Measurements from ENCODE around the gene DUS1L. TPM values are rescaled to one million over a fixed set of nuclear protein-coding genes. Genes with fewer than 3 reads are reported as not detected.

Gene DUS1L
- total RNA-seq, 1 experiment from 2014 or later, result 132 TPM

DNA sequence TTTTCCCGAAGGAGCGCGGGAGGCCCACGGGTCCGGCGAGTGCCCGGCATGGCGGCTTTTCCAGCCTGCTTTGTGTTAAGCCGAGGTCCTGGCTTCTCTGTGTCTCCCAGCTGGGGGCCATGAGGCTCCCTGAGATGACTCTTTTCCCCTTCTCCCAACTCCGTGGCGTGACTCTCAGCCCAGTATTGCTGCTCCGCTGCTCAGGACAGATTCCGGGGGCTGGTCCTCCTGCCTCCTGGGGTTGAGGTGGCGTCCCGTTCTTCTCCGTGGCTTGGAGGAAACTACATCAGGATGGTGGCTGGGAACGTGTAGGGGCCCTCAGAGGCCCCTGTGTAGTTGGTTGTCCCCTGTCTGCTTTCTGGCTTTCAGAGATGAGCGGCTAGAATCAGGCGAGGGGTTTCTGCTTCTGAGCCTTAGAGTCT lies 13.0 kb downstream of the DUS1L start:
- H3K27ac Mint-ChIP-seq (ENCODE audit: unreplicated experiment), result no peak overlapping the region
- H3K4me1 Mint-ChIP-seq (ENCODE audit: low read depth, unreplicated experiment), result no peaks in the 10 kb centered on the region
- DNase-seq, result no peak
- no peaks in the 10 kb centered on the region for H3K9me3 Mint-ChIP-seq (ENCODE audit: low read depth, unreplicated experiment)
- H3K27me3 Mint-ChIP-seq (ENCODE audit: unreplicated experiment), result no peaks in the 10 kb centered on the region
- intact Hi-C loops (cut with micrococcal nuclease; ENCODE audit: unreplicated experiment), result no loop called here
- CTCF ChIA-PET, result interaction anchor here (0.7 to 1.1 kb wide), 2 partner anchors 15 to 33 kb away, joined by 3 to 4 read pairs; partner anchors contain the start of gene DCXR
- TF ChIP-seq, protein P1, sequence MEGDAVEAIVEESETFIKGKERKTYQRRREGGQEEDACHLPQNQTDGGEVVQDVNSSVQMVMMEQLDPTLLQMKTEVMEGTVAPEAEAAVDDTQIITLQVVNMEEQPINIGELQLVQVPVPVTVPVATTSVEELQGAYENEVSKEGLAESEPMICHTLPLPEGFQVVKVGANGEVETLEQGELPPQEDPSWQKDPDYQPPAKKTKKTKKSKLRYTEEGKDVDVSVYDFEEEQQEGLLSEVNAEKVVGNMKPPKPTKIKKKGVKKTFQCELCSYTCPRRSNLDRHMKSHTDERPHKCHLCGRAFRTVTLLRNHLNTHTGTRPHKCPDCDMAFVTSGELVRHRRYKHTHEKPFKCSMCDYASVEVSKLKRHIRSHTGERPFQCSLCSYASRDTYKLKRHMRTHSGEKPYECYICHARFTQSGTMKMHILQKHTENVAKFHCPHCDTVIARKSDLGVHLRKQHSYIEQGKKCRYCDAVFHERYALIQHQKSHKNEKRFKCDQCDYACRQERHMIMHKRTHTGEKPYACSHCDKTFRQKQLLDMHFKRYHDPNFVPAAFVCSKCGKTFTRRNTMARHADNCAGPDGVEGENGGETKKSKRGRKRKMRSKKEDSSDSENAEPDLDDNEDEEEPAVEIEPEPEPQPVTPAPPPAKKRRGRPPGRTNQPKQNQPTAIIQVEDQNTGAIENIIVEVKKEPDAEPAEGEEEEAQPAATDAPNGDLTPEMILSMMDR (IDR thresholded peaks at IDR 0.05; ENCODE audit: unreplicated experiment), result no peak
- no TSS peak for BruUV-seq (replicated peaks)
- peaks cover 71% of the 10 kb centered on the region for H3K36me3 Mint-ChIP-seq (ENCODE audit: insufficient read depth, unreplicated experiment)
- H3K4me3 Mint-ChIP-seq (ENCODE audit: low read depth, unreplicated experiment), result peak overlapping the region; percentile 80

DNA sequence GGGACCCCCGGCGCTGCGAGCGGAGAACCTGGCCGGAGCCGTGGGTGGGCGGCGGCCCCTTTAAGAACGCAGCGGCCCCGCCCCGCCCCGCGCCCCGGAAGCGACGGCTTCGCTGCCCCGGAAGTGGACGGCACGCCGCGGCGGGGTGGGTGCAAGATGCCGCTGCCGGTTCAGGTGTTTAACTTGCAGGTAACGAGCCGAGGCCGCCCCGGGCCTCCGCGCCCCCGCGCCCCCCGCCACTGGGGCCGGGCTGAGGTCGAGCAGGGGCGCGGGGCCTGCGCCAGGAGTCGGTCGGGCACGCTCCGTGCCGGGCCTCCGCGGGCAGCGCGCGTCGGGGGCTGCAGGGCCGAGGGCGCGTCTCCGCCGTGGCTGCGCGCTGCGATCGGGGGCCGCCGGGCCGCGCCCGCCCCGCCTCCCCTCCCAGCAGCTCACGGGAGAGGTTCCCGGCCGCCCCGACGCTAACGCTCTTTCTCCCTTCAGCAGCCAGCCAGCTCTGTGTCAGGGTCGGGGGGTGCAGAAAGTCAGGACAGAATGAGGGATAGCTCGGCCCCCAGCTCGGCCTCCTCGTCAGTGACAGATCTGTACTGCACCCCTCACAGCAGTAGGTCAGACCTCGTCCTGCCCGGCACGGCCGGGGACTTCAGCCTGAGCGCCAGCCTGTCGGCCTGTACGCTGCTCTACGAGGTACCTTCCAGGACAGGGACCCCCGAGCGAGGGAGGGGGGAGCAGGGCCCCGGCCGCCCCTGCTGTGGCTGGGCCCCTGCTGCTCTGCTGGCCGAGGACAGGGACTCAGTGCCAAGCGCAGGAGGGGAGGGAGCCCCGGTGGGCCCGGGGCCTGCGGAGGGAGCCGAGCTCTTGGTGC lies 13.6 kb downstream of the DUS1L start, which contains the start of the genes GPS1 and RFNG:
TSS of gene GPS1 (plus strand) at position 123 of the 862 bp plus-strand sequence. CDS start at position 157, 34 bp downstream.
TSS of gene RFNG (minus strand) at position 36 of the 862 bp plus-strand sequence. CDS start 45 bp downstream, outside the sequence.
- Mint-ChIP-seq H3K36me3 (ENCODE audit: insufficient read depth, unreplicated experiment) (peaks cover 71% of the 10 kb centered on the region), H3K27ac (ENCODE audit: unreplicated experiment) (peak within 1 kb of the TSS; percentile 60), H3K4me3 (ENCODE audit: low read depth, unreplicated experiment) (peak within 1 kb of the TSS; percentile 80), H3K4me1 (ENCODE audit: low read depth, unreplicated experiment) (no peaks in the 10 kb centered on the region), H3K9me3 (ENCODE audit: low read depth, unreplicated experiment) (no peaks in the 10 kb centered on the region), H3K27me3 (ENCODE audit: unreplicated experiment) (no peaks in the 10 kb centered on the region)
- TF ChIP-seq, protein P1 (IDR thresholded peaks at IDR 0.05; ENCODE audit: unreplicated experiment), result no peak
- intact Hi-C loops (cut with micrococcal nuclease; ENCODE audit: unreplicated experiment), result no loop called here
- DNase-seq, result peak; percentile 84
- TSS peak; percentile 35 for BruUV-seq (replicated peaks)
- CTCF ChIA-PET, result interaction anchor here (0.7 to 1.1 kb wide), 2 partner anchors 14 to 33 kb away, joined by 3 to 4 read pairs; partner anchors contain the start of gene DCXR

DNA sequence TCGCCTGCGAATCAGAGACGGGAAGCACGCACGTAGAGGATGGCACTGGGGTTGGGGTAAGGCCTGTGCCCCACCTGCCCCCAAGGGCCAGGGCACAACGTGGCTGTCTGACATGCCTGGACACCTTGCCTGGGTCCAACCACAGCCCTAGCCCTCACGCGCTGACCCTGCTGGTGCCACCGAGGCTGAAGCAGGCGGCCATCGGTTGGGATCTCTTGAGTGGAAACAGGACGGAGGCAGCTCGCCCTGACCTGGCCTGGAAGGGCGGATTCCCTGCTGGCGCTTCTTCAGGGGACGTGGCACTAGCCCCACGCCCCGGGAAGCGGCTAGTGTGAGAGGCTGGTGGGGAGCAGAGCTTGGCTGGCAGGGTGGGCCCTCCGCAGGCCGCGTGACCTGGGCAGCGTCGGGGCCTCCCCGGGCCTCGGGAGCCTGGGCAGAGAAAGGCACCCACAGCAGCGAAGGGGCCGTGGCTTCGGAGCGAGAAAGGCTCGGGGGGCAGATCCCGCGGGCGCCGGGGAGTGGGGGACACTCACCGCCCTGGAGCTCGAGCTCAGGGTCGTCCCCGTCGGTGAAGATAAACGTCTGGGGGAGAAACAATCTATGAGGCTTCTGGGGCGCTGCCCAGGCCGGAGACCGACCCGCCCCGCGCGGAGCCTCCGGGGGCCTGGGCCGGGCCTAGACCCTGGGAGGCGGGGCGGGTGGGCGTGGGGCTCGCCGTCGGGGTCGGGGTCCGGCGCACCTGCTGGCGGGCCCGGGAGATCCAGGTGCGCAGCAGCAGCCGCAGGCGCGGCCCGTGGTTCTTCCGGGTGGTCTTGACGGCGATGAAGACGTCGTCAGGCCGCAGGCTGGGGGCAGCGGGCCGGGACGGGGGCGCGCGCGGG lies 14.6 kb downstream of the DUS1L start:
- H3K27ac Mint-ChIP-seq (ENCODE audit: unreplicated experiment), result peak overlapping the region; percentile 60

More for the DNA sequence above, 14.6 kb downstream of the DUS1L start:
- Mint-ChIP-seq H3K4me3 (ENCODE audit: low read depth, unreplicated experiment) (peak overlapping the region; percentile 80), H3K27me3 (ENCODE audit: unreplicated experiment) (no peaks in the 10 kb centered on the region), H3K9me3 (ENCODE audit: low read depth, unreplicated experiment) (no peaks in the 10 kb centered on the region), H3K36me3 (ENCODE audit: insufficient read depth, unreplicated experiment) (peaks cover 67% of the 10 kb centered on the region), H3K4me1 (ENCODE audit: low read depth, unreplicated experiment) (no peaks in the 10 kb centered on the region)
- CTCF ChIA-PET, result interaction anchor here (1.3 kb wide), 1 partner anchor 13 kb away, joined by 4 read pairs; the partner anchor contains the start of gene DCXR
- no peak for DNase-seq
- TF ChIP-seq, protein P1 (IDR thresholded peaks at IDR 0.05; ENCODE audit: unreplicated experiment), result no peak
- BruUV-seq (replicated peaks), result no TSS peak
- intact Hi-C loops (cut with micrococcal nuclease; ENCODE audit: unreplicated experiment), result no loop called here

All from Calu3 (cell line).